HEK293 (cell line): ENCODE measurements around the gene CAPN10.

ENCODE experiments used
- BCL6B ChIP-seq: fragments of 450-650 bp; formaldehyde crosslinking; IDR thresholded peaks from 2 replicates; pipeline ENCODE4 v1.5.1; 2017; ENCODE audit warnings: missing biosample characterization, missing genetic modification characterization
- CTCF ChIP-seq: fragments of 450-650 bp; formaldehyde crosslinking; IDR thresholded peaks from 2 replicates; pipeline ENCODE4 v1.5.1; 2016; ENCODE audit warnings: missing biosample characterization, missing genetic modification characterization
- SETDB1 ChIP-seq: IDR thresholded peaks from one replicate; pipeline ENCODE4 v1.6.1; 2017; ENCODE audit warnings: mild to moderate bottlenecking, low read length, moderate library complexity, mixed read lengths; ENCODE audit not compliant: insufficient read length
- ZNF324 ChIP-seq: fragments of 450-650 bp; formaldehyde crosslinking; IDR thresholded peaks from 2 replicates; pipeline ENCODE4 v1.5.1; 2016; ENCODE audit warnings: missing biosample characterization, missing genetic modification characterization
- ZNF48 ChIP-seq: fragments of 450-650 bp; formaldehyde crosslinking; IDR thresholded peaks from 2 replicates; pipeline ENCODE4 v1.5.1; 2016; ENCODE audit warnings: missing biosample characterization, missing genetic modification characterization

GRCh38 chr2:240565333-240566202 lies 21.0 kb upstream of the CAPN10 start:
- no peak for TF ChIP-seq CTCF (tag by site-specific recombination)
- no peak for TF ChIP-seq ZNF324 (tag by site-specific recombination)
- TF ChIP-seq ZNF48, result no peak
- TF ChIP-seq SETDB1, result no peak
- no peak for TF ChIP-seq BCL6B (tag by site-specific recombination)
